SK-N-SH (cell line): Measurements from ENCODE around the gene NPAS3. TPM values are rescaled to one million over a fixed set of nuclear protein-coding genes. Genes with fewer than 3 reads are reported as not detected.

ENCODE experiments used
- CTCF ChIA-PET: fragments of 300-600, 350-600 bp; formaldehyde crosslinking; extraction: SDS; loops from one replicate; lab custom pipeline; 2021; lab: Yijun Ruan, JAX
- POLR2A ChIA-PET: fragments of 350-600 bp; sonication (Branson Sonifier 250); formaldehyde crosslinking; extraction: SDS; loops from one replicate; lab custom pipeline; 2020; ENCODE audit warnings: antibody characterized with exemption, inconsistent platforms; lab: Yijun Ruan, JAX
- DNase-seq: peaks from one replicate; pipeline ENCODE4 v3.0.0; 2012
- H2AFZ ChIP-seq: fragments of 200-600 bp; sonication (generic); 2 replicates; pipeline ENCODE4 v1.8.1; 2016; ENCODE audit warnings: antibody characterized with exemption, mild to moderate bottlenecking, low read depth
- H3F3A ChIP-seq: fragments of 200-600 bp; sonication (generic); replicated peaks from 2 replicates; pipeline ENCODE3; 2016; ENCODE audit warnings: antibody characterized with exemption, mild to moderate bottlenecking; ENCODE audit not compliant: insufficient read depth
- H3K27ac ChIP-seq, 2 experiments: fragments of 200-500 bp in 1 of 2; fragments of 200-600 bp in 1 of 2; sonication (Bioruptor generic) in 1 of 2; sonication (generic), shearing (Covaris generic) in 1 of 2; 2 replicates each; pipeline versions ENCODE4 v1.5.1 to v1.6.1; 2014 to 2016; ENCODE audit warnings: low read depth in 2 of 2, inconsistent platforms in 1 of 2, low read length in 1 of 2, mild to moderate bottlenecking in 1 of 2, mixed read lengths in 1 of 2
- H3K27me3 ChIP-seq: fragments of 200-600 bp; sonication (generic), shearing (Covaris generic); 2 replicates; pipeline ENCODE4 v1.6.1; 2016; ENCODE audit warnings: mixed run types; ENCODE audit not compliant: insufficient read depth
- H3K36me3 ChIP-seq, 2 experiments: fragments of 200-500 bp in 1 of 2; fragments of 200-600 bp in 1 of 2; sonication (Bioruptor generic) in 1 of 2; sonication (generic) in 1 of 2; replicated peaks in 1 of 2; 2 replicates each; pipeline versions ENCODE3 to v1.5.1; 2014 to 2016; ENCODE audit warnings: low read length in 1 of 2, mild to moderate bottlenecking in 1 of 2; ENCODE audit not compliant: insufficient read depth in 2 of 2, control insufficient read depth in 1 of 2
- H3K4me1 ChIP-seq, 2 experiments: fragments of 200-500 bp in 1 of 2; fragments of 200-600 bp in 1 of 2; sonication (Bioruptor generic) in 1 of 2; sonication (generic), shearing (Covaris generic) in 1 of 2; 2 replicates each; pipeline versions ENCODE4 v1.5.1 to v1.6.1; 2014 to 2016; ENCODE audit warnings: low read depth in 1 of 2, low read length in 1 of 2, mixed run types in 1 of 2; ENCODE audit not compliant: insufficient read depth in 2 of 2, control insufficient read depth in 1 of 2
- H3K4me2 ChIP-seq: fragments of 200-600 bp; sonication (generic), shearing (Covaris generic); 2 replicates; pipeline ENCODE4 v1.6.1; 2017; ENCODE audit warnings: mixed run types
- H3K4me3 ChIP-seq, 2 experiments: fragments of 200-500 bp in 1 of 2; fragments of 200-600 bp in 1 of 2; sonication (Bioruptor generic) in 1 of 2; sonication (generic), shearing (Covaris generic) in 1 of 2; 2 replicates each; pipeline versions ENCODE4 v1.5.1 to v1.8.1; 2014 to 2016; ENCODE audit warnings: low read depth in 2 of 2, inconsistent platforms in 1 of 2, low read length in 1 of 2, mild to moderate bottlenecking in 1 of 2, mixed read lengths in 1 of 2, moderate library complexity in 1 of 2
- H3K79me2 ChIP-seq: fragments of 200-600 bp; sonication (generic); 2 replicates; pipeline ENCODE4 v1.8.1; 2017; ENCODE audit warnings: mild to moderate bottlenecking; ENCODE audit not compliant: insufficient read depth
- H3K9ac ChIP-seq: fragments of 200-600 bp; sonication (generic); 2 replicates; pipeline ENCODE4 v1.6.1; 2017; ENCODE audit warnings: mixed run types
- H3K9me2 ChIP-seq: fragments of 200-600 bp; sonication (generic); 2 replicates; pipeline ENCODE4 v1.6.1; 2017; ENCODE audit warnings: mixed run types
- H3K9me3 ChIP-seq: fragments of 200-600 bp; sonication (generic); 2 replicates; pipeline ENCODE4 v1.6.1; 2017; ENCODE audit warnings: mixed run types, mild to moderate bottlenecking, moderate library complexity
- H4K20me1 ChIP-seq: fragments of 200-600 bp; sonication (generic); 2 replicates; pipeline ENCODE4 v1.6.1; 2017; ENCODE audit warnings: mild to moderate bottlenecking, mixed run types; ENCODE audit not compliant: insufficient read depth
- CHD2 ChIP-seq: fragments of 150-350 bp; IDR thresholded peaks from 2 replicates; pipeline ENCODE4 v1.6.1; 2018; ENCODE audit warnings: low read length; ENCODE audit not compliant: partially characterized antibody
- ELF1 ChIP-seq: IDR thresholded peaks from 2 replicates; pipeline ENCODE4 v1.4.0; 2012
- EZH2phosphoT487 ChIP-seq: fragments of 200-600 bp; sonication (generic); IDR thresholded peaks from 2 replicates; pipeline ENCODE4 v1.6.1; 2017; ENCODE audit warnings: low read depth, mixed run types, mild to moderate bottlenecking, antibody characterized with exemption, moderate library complexity, borderline replicate concordance
- FOXJ3 ChIP-seq: sonication (generic); formaldehyde crosslinking; IDR thresholded peaks from 2 replicates; pipeline ENCODE4 v1.5.1; 2020; ENCODE audit warnings: mild to moderate bottlenecking, missing genetic modification reagents
- GABPA ChIP-seq: IDR thresholded peaks from 2 replicates; pipeline ENCODE4 v1.4.0; 2012; ENCODE audit warnings: low read depth, mild to moderate bottlenecking
- GATA2 ChIP-seq: sonication (generic); formaldehyde crosslinking; IDR thresholded peaks from 2 replicates; pipeline ENCODE4 v1.5.0; 2020; ENCODE audit warnings: mild to moderate bottlenecking, missing genetic modification reagents
- JUND ChIP-seq: IDR thresholded peaks from 2 replicates; pipeline ENCODE4 v1.4.0; 2012
- MAX ChIP-seq: IDR thresholded peaks from 2 replicates; pipeline ENCODE4 v1.4.0; 2012; ENCODE audit warnings: low read depth
- NRF1 ChIP-seq: IDR thresholded peaks from 2 replicates; pipeline ENCODE4 v1.6.1; 2012; ENCODE audit warnings: low read depth, mild to moderate bottlenecking, low read length
- PBX3 ChIP-seq: IDR thresholded peaks from 2 replicates; pipeline ENCODE4; 2012
- POLR2AphosphoS5 ChIP-seq: IDR thresholded peaks from 2 replicates; pipeline ENCODE4 v1.6.1; 2012; ENCODE audit warnings: low read depth, low read length
- RCOR1 ChIP-seq: fragments of 150-350 bp; IDR thresholded peaks from 2 replicates; pipeline ENCODE4 v1.6.1; 2017; ENCODE audit warnings: antibody characterized with exemption, low read length
- SIN3A ChIP-seq: IDR thresholded peaks from 2 replicates; pipeline ENCODE4 v1.6.1; 2012; ENCODE audit warnings: low read depth, mild to moderate bottlenecking, low read length, moderate library complexity, borderline replicate concordance
- SMC3 ChIP-seq: IDR thresholded peaks from 2 replicates; pipeline ENCODE4 v1.6.1; 2012; ENCODE audit warnings: low read depth, low read length, improper control_type of control experiment
- TCF12 ChIP-seq: IDR thresholded peaks from 2 replicates; pipeline ENCODE4 v1.4.0; 2012
- TEAD4 ChIP-seq: IDR thresholded peaks from 2 replicates; pipeline ENCODE4 v1.4.0; 2012; ENCODE audit warnings: mild to moderate bottlenecking, borderline replicate concordance; ENCODE audit not compliant: insufficient read depth
- USF1 ChIP-seq: IDR thresholded peaks from 2 replicates; pipeline ENCODE4 v1.4.0; 2012; ENCODE audit warnings: low read depth, borderline replicate concordance
- USF2 ChIP-seq: fragments of 150-350 bp; IDR thresholded peaks from 2 replicates; pipeline ENCODE4 v1.6.1; 2017; ENCODE audit warnings: antibody characterized with exemption, low read length, low read depth, borderline replicate concordance
- YY1 ChIP-seq: IDR thresholded peaks from 2 replicates; pipeline ENCODE4 v1.4.0; 2012; ENCODE audit warnings: low read depth, mild to moderate bottlenecking
- ZBTB33 ChIP-seq: IDR thresholded peaks from 2 replicates; pipeline ENCODE4 v1.4.0; 2012; ENCODE audit warnings: low read depth, borderline replicate concordance
- WGBS: methylation state at CpG from one replicate; pipeline ENCODE4 v1.1.6; 2017; ENCODE audit warnings: low lambda C conversion rate; 5-methylcytosine and 5-hydroxymethylcytosine counted together
- polyA plus RNA-seq, 3 experiments: library from polyadenylated mRNA; depleted of rRNA; stranded (reverse); fragments of >200 nt; gene quantifications; 2 replicates each; pipeline ENCODE4 v1.2.3, GENCODE V29; 2012

Gene NPAS3
- polyA plus RNA-seq, 1 of the 3 experiments (the other 2 are of a cell fraction) = 4.3 TPM

- Histone ChIP-seq H3K27ac (no peak overlapping the region), H4K20me1 (no peaks in the 10 kb centered on the region), H3K27me3 (no peaks in the 10 kb centered on the region), H3F3A (peaks cover 7% of the 10 kb centered on the region), H3K4me1 (peaks cover 4 to 7% of the 10 kb centered on the region in 2 experiments), H3K79me2 (no peaks in the 10 kb centered on the region), H3K4me3 (no peak overlapping the region), H3K9me3 (no peaks in the 10 kb centered on the region), H3K9me2 (no peaks in the 10 kb centered on the region), H3K36me3 (no peaks in the 10 kb centered on the region), H3K9ac (no peak overlapping the region), H3K4me2 (no peak overlapping the region), H2AFZ (no peak overlapping the region)
- ChIA-PET CTCF (interaction anchor here (0.9 kb wide), 1 partner anchor 36 kb away, joined by 3 read pairs; no protein-coding TSS in a partner anchor), POLR2A (no interaction called here)
- no peak for TF ChIP-seq CHD2
- no peak for TF ChIP-seq GABPA
- no peak for TF ChIP-seq RCOR1
- TF ChIP-seq ELF1 = no peak
- TF ChIP-seq JUND = no peak
- no peak for TF ChIP-seq GATA2 (CRISPR knock-in tag)
- no peak for TF ChIP-seq MAX
- TF ChIP-seq SIN3A = no peak
- TF ChIP-seq USF1 = no peak
- TF ChIP-seq ZBTB33 = no peak
- TF ChIP-seq TCF12 = no peak
- TF ChIP-seq EZH2phosphoT487 = no peak
- no peak for TF ChIP-seq TEAD4
- no peak for TF ChIP-seq NRF1
- no peak for TF ChIP-seq FOXJ3 (CRISPR knock-in tag)
- no peak for TF ChIP-seq YY1
- no peak for TF ChIP-seq SMC3
- 87% methylated on average over 4 of the region's 7 CpGs for WGBS
- DNase-seq = no peak
Observed at GRCh38 chr14:33710273-33710672, 771.6 kb downstream of the NPAS3 start.

- Histone ChIP-seq H3K4me3 (no peak overlapping the region), H3K4me2 (no peak overlapping the region), H3K79me2 (no peaks in the 10 kb centered on the region), H3K9ac (no peak overlapping the region), H3K9me3 (no peaks in the 10 kb centered on the region), H3K9me2 (no peaks in the 10 kb centered on the region), H4K20me1 (no peaks in the 10 kb centered on the region), H3K27ac (no peak overlapping the region), H2AFZ (no peak overlapping the region), H3K27me3 (no peaks in the 10 kb centered on the region), H3K36me3 (no peaks in the 10 kb centered on the region), H3K4me1 (peaks cover 6 to 7% of the 10 kb centered on the region in 2 experiments), H3F3A (peaks cover 7% of the 10 kb centered on the region)
- POLR2A ChIA-PET = no interaction called here
- 86% methylated on average over 11 of the region's 11 CpGs for WGBS
- DNase-seq = no peak
- CTCF ChIA-PET = no interaction called here
- TF ChIP-seq USF2 (no peak), POLR2AphosphoS5 (no peak), ZBTB33 (no peak), PBX3 (no peak)
Observed at GRCh38 chr14:33711194-33711593, 772.5 kb downstream of the NPAS3 start.
